Activated T-cell treated with anti-CD3 and anti-CD28 coated beads, Interleukin-2, amount 50 U/mL, for 72 hours (primary cell): ENCODE measurements around the gene AMBP. TPM values are rescaled to one million over a fixed set of nuclear protein-coding genes. Genes with fewer than 3 reads are reported as not detected.

Source experiments
- ATAC-seq, 2 donors: fragments of 150-1000 bp; cut with Tn5 transposase; replicated peaks in 1 of 2; 2 replicates each; pipeline ENCODE4 v1.10.0; 2021; ENCODE audit warnings: moderate library complexity in 2 of 2, mild to moderate bottlenecking in 1 of 2
- DNase-seq, 2 donors: peaks; one replicate each; pipeline ENCODE4 v3.0.0; 2021 to 2022; ENCODE audit warnings: mixed read lengths in 1 of 2
- H3K27ac Mint-ChIP-seq: one replicate; pipeline ENCODE4 v1.8.0; 2022; ENCODE audit warnings: mild to moderate bottlenecking, moderate library complexity, mixed read lengths
- H3K27me3 Mint-ChIP-seq: one replicate; pipeline ENCODE4 v1.8.0; 2022; ENCODE audit warnings: low read depth, mixed read lengths
- H3K36me3 Mint-ChIP-seq, 2 donors: one replicate each; pipeline ENCODE4 v1.8.0; 2022; ENCODE audit warnings: mixed read lengths in 2 of 2, mild to moderate bottlenecking in 1 of 2; ENCODE audit not compliant: insufficient read depth in 2 of 2
- H3K4me1 Mint-ChIP-seq: one replicate; pipeline ENCODE4 v1.8.0; 2022; ENCODE audit warnings: low read depth, mixed read lengths
- H3K4me3 Mint-ChIP-seq, 2 donors: one replicate each; pipeline ENCODE4 v1.8.0; 2022; ENCODE audit warnings: mild to moderate bottlenecking in 2 of 2, mixed read lengths in 2 of 2, moderate library complexity in 2 of 2
- H3K9me3 Mint-ChIP-seq, 2 donors: one replicate each; pipeline ENCODE4 v1.8.0; 2022; ENCODE audit warnings: mixed read lengths in 2 of 2
- total RNA-seq, 2 donors: library from RNA; stranded (reverse); gene quantifications; one replicate each; pipeline ENCODE4 v1.2.3, GENCODE V29; 2022

Gene AMBP
- total RNA-seq, 2 donors from 2014 or later: not detected

- Mint-ChIP-seq H3K4me3 (no peak overlapping the region), H3K27ac (no peak overlapping the region), H3K36me3 (no peaks in the 10 kb centered on the region), H3K27me3 (peaks cover 19% of the 10 kb centered on the region), H3K9me3 (no peaks in the 10 kb centered on the region), H3K4me1 (peaks cover 5% of the 10 kb centered on the region)
- ATAC-seq: no peak
- DNase-seq: no peak
Measured at GRCh38 chr9:114093761-114094505, 15.8 kb upstream of the AMBP start.

- Mint-ChIP-seq H3K36me3 (no peaks in the 10 kb centered on the region), H3K27me3 (peaks cover 18% of the 10 kb centered on the region), H3K4me3 (no peak overlapping the region), H3K4me1 (peaks cover 5% of the 10 kb centered on the region), H3K9me3 (no peaks in the 10 kb centered on the region), H3K27ac (no peak overlapping the region)
- DNase-seq (no peak), ATAC-seq (no peak)
Measured at GRCh38 chr9:114093031-114093471, 15.0 kb upstream of the AMBP start.

- Mint-ChIP-seq H3K36me3 (no peaks in the 10 kb centered on the region), H3K4me3 (no peak overlapping the region), H3K9me3 (no peaks in the 10 kb centered on the region), H3K27ac (no peak overlapping the region), H3K27me3 (peaks cover 14% of the 10 kb centered on the region), H3K4me1 (no peaks in the 10 kb centered on the region)
- ATAC-seq: no peak
- no peak for DNase-seq
Measured at GRCh38 chr9:114092336-114092735, 14.2 kb upstream of the AMBP start.

GRCh38 chr9:114091711-114092110 is 13.6 kb upstream of the AMBP start:
- Mint-ChIP-seq H3K4me1 (no peaks in the 10 kb centered on the region), H3K36me3 (no peaks in the 10 kb centered on the region), H3K9me3 (no peaks in the 10 kb centered on the region), H3K27ac (no peak overlapping the region), H3K27me3 (peaks cover 8% of the 10 kb centered on the region), H3K4me3 (no peak overlapping the region)
- ATAC-seq (no peak), DNase-seq (no peak)

GRCh38 chr9:114090798-114091197 is 12.7 kb upstream of the AMBP start:
- no peaks in the 10 kb centered on the region for H3K27me3 Mint-ChIP-seq
- ATAC-seq (no peak), DNase-seq (no peak)
- no peak overlapping the region for H3K27ac Mint-ChIP-seq
- no peaks in the 10 kb centered on the region for H3K4me1 Mint-ChIP-seq
- no peak overlapping the region for H3K4me3 Mint-ChIP-seq
- H3K36me3 Mint-ChIP-seq: no peaks in the 10 kb centered on the region
- no peaks in the 10 kb centered on the region for H3K9me3 Mint-ChIP-seq

GRCh38 chr9:114089206-114089840 is 11.2 kb upstream of the AMBP start:
- Mint-ChIP-seq H3K27me3 (no peaks in the 10 kb centered on the region), H3K36me3 (no peaks in the 10 kb centered on the region), H3K4me3 (no peak overlapping the region), H3K27ac (no peak overlapping the region), H3K9me3 (no peaks in the 10 kb centered on the region), H3K4me1 (no peaks in the 10 kb centered on the region)
- ATAC-seq (no peak), DNase-seq (no peak)

GRCh38 chr9:114088571-114089170 is 10.6 kb upstream of the AMBP start:
- no peaks in the 10 kb centered on the region for H3K36me3 Mint-ChIP-seq
- H3K4me1 Mint-ChIP-seq: no peaks in the 10 kb centered on the region

GRCh38 chr9:114087721-114088120 is 9.6 kb upstream of the AMBP start:
- no peak overlapping the region for H3K27ac Mint-ChIP-seq
- H3K4me1 Mint-ChIP-seq: no peaks in the 10 kb centered on the region
- no peak overlapping the region for H3K4me3 Mint-ChIP-seq
- no peaks in the 10 kb centered on the region for H3K27me3 Mint-ChIP-seq
- no peaks in the 10 kb centered on the region for H3K9me3 Mint-ChIP-seq
- ATAC-seq (no peak), DNase-seq (no peak)
- no peaks in the 10 kb centered on the region for H3K36me3 Mint-ChIP-seq

More at GRCh38 chr9:114088571-114089170, 10.6 kb upstream of the AMBP start:
- Mint-ChIP-seq H3K9me3 (no peaks in the 10 kb centered on the region), H3K27me3 (no peaks in the 10 kb centered on the region), H3K4me3 (no peak overlapping the region), H3K27ac (no peak overlapping the region)
- DNase-seq: no peak
- no peak for ATAC-seq

- Mint-ChIP-seq H3K27ac (no peak overlapping the region), H3K4me3 (no peak overlapping the region), H3K27me3 (no peaks in the 10 kb centered on the region), H3K4me1 (no peaks in the 10 kb centered on the region), H3K36me3 (no peaks in the 10 kb centered on the region), H3K9me3 (no peaks in the 10 kb centered on the region)
- ATAC-seq (no peak), DNase-seq (no peak)
Measured at GRCh38 chr9:114086607-114087006, 8.5 kb upstream of the AMBP start.

GRCh38 chr9:114086009-114086408 is 7.9 kb upstream of the AMBP start:
- DNase-seq (no peak), ATAC-seq (no peak)
- no peaks in the 10 kb centered on the region for H3K9me3 Mint-ChIP-seq
- no peaks in the 10 kb centered on the region for H3K4me1 Mint-ChIP-seq
- no peaks in the 10 kb centered on the region for H3K27me3 Mint-ChIP-seq
- no peak overlapping the region for H3K4me3 Mint-ChIP-seq
- no peaks in the 10 kb centered on the region for H3K36me3 Mint-ChIP-seq
- no peak overlapping the region for H3K27ac Mint-ChIP-seq

- Mint-ChIP-seq H3K4me1 (no peaks in the 10 kb centered on the region), H3K27me3 (no peaks in the 10 kb centered on the region), H3K36me3 (no peaks in the 10 kb centered on the region), H3K4me3 (no peak overlapping the region), H3K27ac (no peak overlapping the region), H3K9me3 (no peaks in the 10 kb centered on the region)
- no peak for ATAC-seq
- DNase-seq: no peak
Measured at GRCh38 chr9:114085387-114085789, 7.3 kb upstream of the AMBP start.

- H3K4me1 Mint-ChIP-seq: no peaks in the 10 kb centered on the region
- no peak overlapping the region for H3K4me3 Mint-ChIP-seq
- no peaks in the 10 kb centered on the region for H3K36me3 Mint-ChIP-seq
- no peaks in the 10 kb centered on the region for H3K9me3 Mint-ChIP-seq
- DNase-seq (no peak), ATAC-seq (no peak)
- no peak overlapping the region for H3K27ac Mint-ChIP-seq
- no peaks in the 10 kb centered on the region for H3K27me3 Mint-ChIP-seq
Measured at GRCh38 chr9:114084282-114085073, 6.4 kb upstream of the AMBP start.

- no peaks in the 10 kb centered on the region for H3K36me3 Mint-ChIP-seq
- no peak overlapping the region for H3K4me3 Mint-ChIP-seq
- H3K27me3 Mint-ChIP-seq: no peaks in the 10 kb centered on the region
- H3K4me1 Mint-ChIP-seq: no peaks in the 10 kb centered on the region
- no peak for DNase-seq
- no peak for ATAC-seq
- no peak overlapping the region for H3K27ac Mint-ChIP-seq
- H3K9me3 Mint-ChIP-seq: no peaks in the 10 kb centered on the region
Measured at GRCh38 chr9:114083666-114084065, 5.6 kb upstream of the AMBP start.
